GM13976 (cell line): ENCODE measurements around the gene SLC38A8.

ENCODE experiments used
- DNase-seq: peaks from one replicate; pipeline ENCODE4 v3.0.0; 2012; ENCODE audit warnings: low spot score
- CTCF ChIP-seq: IDR thresholded peaks from 2 replicates; pipeline ENCODE4 v1.5.1; 2012; ENCODE audit warnings: borderline replicate concordance, mild to moderate bottlenecking; ENCODE audit not compliant: insufficient read depth; ENCODE audit errors: extremely low read depth, missing control alignments, control extremely low read depth
- in situ Hi-C: fragments of 300-500 bp; cut with MboI; formaldehyde crosslinking; loops from one replicate; pipeline ENCODE4 v1.12.0; 2022; ENCODE audit warnings: low sequenced_read_pairs, mixed read lengths, inconsistent platforms; ENCODE audit not compliant: unreplicated experiment

The SLC38A8 gene

GRCh38 chr16:83963277-83964119, 79.1 kb downstream of the SLC38A8 start:
- DNase-seq, result no peak
- in situ Hi-C loops, result loop anchor here (25.0 kb wide), 2 partner anchors 99 to 524 kb away; no protein-coding TSS in a partner anchor
- TF ChIP-seq CTCF, result no peak

GRCh38 chr16:83961591-83961990, 81.0 kb downstream of the SLC38A8 start:
- no peak for TF ChIP-seq CTCF
- no peak for DNase-seq
- in situ Hi-C loops, result loop anchor here (25.0 kb wide), 2 partner anchors 101 to 526 kb away; no protein-coding TSS in a partner anchor

DNA sequence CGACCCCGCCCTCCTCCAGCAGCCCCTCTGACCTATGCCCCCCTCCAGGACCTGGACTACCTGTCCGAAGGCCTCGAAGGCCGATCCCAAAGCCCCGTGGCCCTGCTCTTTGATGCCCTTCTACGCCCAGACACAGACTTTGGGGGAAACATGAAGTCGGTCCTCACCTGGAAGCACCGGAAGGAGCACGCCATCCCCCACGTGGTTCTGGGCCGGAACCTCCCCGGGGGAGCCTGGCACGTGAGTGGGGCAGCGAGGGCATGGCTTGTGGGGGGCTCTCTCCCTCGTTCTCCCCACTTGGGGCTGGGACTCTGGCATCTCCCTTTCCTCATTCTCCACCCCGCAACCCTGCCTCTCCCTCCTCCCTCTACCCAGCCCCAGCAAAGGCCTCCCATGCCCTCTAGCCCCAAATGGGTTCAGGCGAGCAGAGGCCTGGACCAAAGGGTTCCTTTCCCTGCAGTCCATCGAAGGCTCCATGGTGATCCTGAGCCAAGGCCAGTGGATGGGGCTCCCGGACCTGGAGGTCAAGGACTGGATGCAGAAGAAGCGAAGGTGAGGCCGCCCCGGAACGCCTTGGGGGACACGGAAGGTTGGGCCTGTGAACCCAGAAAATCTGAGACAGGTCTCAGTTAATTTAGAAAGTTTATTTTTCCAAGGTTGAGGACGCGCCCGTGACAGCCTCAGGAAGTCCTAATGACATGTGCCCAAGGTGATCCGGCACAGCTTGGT, 81.9 kb downstream of the SLC38A8 start:
- no peak for DNase-seq
- TF ChIP-seq CTCF, result no peak
- in situ Hi-C loops, result loop anchor here (25.0 kb wide), 2 partner anchors 102 to 527 kb away; no protein-coding TSS in a partner anchor
